Measurements from ENCODE around the gene GABRB2.
"Not testable (repeated sequence)": the region's sequence is repeated elsewhere in the genome, so short reads cannot be mapped to it uniquely, and the experiment has no call there.

Gene GABRB2

DNA sequence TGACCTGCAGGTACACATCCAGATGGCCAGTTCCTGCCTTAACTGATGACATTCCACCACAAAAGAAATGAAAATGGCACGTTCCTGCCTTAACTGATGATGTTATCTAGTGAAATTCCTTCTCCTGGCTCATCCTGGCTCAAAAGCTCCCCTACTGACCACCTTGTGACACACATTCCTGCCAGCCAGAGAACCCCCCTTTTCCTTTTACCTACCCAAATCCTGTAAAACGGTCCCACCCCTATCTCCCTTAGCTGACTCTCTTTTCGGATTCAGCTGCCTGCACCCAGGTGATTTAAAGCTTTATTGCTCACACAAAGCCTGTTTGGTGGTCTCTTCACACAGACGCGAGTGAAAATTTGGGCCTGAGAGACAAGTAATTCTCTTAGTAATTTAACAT lies 300.7 kb downstream of the GABRB2 start:
- not testable (repeated sequence) for H3K27me3 Mint-ChIP-seq; H3K36me3 Mint-ChIP-seq (ENCODE audit: low read depth)

More for the DNA sequence above, 300.7 kb downstream of the GABRB2 start:
- H3K27ac Mint-ChIP-seq; H3K4me1 Mint-ChIP-seq (ENCODE audit: low read depth); H3K9me3 Mint-ChIP-seq; DNase-seq; H3K4me3 Mint-ChIP-seq: not testable (repeated sequence)

All from activated T-cell treated with anti-CD3 and anti-CD28 coated beads, Interleukin-2, amount 50 U/mL, for 24 hours (primary cell).